HG03571 (cell line): ENCODE data around the gene NBEA.
A peak's percentile ranks its signal among the peaks of the same experiment; 100 is the strongest.
"Not testable (repeated sequence)": the region's sequence is repeated elsewhere in the genome, so short reads cannot be mapped to it uniquely, and the experiment has no call there.

ENCODE experiments used
- ATAC-seq: cut with Tn5 transposase; IDR thresholded peaks from one replicate; pipeline ENCODE4 v1.9.1; 2021; ENCODE audit not compliant: unreplicated experiment

Gene NBEA

GRCh38 chr13:34941835-34942731 lies at the start of gene NBEA:
TSS of gene NBEA (plus strand) at chr13:34942270. CDS start at chr13:34942821, 551 bp downstream.
- peak; percentile 64 for ATAC-seq

- no peak for ATAC-seq
Measured at GRCh38 chr13:34894756-34895155, 47.3 kb upstream of the NBEA start.

- ATAC-seq: no peak
Measured at GRCh38 chr13:34897220-34897619, 44.9 kb upstream of the NBEA start.

- ATAC-seq: no peak
Measured at GRCh38 chr13:34899888-34900287, 42.2 kb upstream of the NBEA start.

GRCh38 chr13:34900288-34900739 lies 41.8 kb upstream of the NBEA start:
- ATAC-seq: no peak

GRCh38 chr13:34901572-34901971 lies 40.5 kb upstream of the NBEA start:
- ATAC-seq: no peak

GRCh38 chr13:34911159-34911558 lies 30.9 kb upstream of the NBEA start:
- no peak for ATAC-seq

- ATAC-seq: no peak
Measured at GRCh38 chr13:34913040-34913439, 29.0 kb upstream of the NBEA start.

GRCh38 chr13:34914416-34914815 lies 27.7 kb upstream of the NBEA start:
- ATAC-seq: no peak

- ATAC-seq: no peak
Measured at GRCh38 chr13:34926508-34926907, 15.6 kb upstream of the NBEA start.

- ATAC-seq: not testable (repeated sequence)
Measured at GRCh38 chr13:34928676-34929075, 13.4 kb upstream of the NBEA start.

- no peak for ATAC-seq
Measured at GRCh38 chr13:34931572-34931971, 10.5 kb upstream of the NBEA start.

GRCh38 chr13:34933349-34933748 lies 8.7 kb upstream of the NBEA start:
- ATAC-seq: no peak

- ATAC-seq: no peak
Measured at GRCh38 chr13:34933786-34934185, 8.3 kb upstream of the NBEA start.

GRCh38 chr13:34935841-34936240 lies 6.2 kb upstream of the NBEA start:
- ATAC-seq: no peak

GRCh38 chr13:34939771-34940170 lies 2.3 kb upstream of the NBEA start:
- ATAC-seq: no peak

GRCh38 chr13:34941436-34941834 lies 635 bp upstream of the NBEA start:
- no peak for ATAC-seq

- peak; percentile 19 for ATAC-seq
Measured at GRCh38 chr13:34942732-34943435, 814 bp downstream of the NBEA start.

- ATAC-seq: no peak
Measured at GRCh38 chr13:34943436-34944273, 1.6 kb downstream of the NBEA start.

GRCh38 chr13:34944274-34944634 lies 2.2 kb downstream of the NBEA start:
- ATAC-seq: no peak

GRCh38 chr13:34944751-34945150 lies 2.7 kb downstream of the NBEA start:
- ATAC-seq: no peak
